ENCODE measurements around the gene SMPD3.

- TF ChIP-seq POLR2A (IDR thresholded peaks at IDR 0.05) (no peak), CTCF (IDR thresholded peaks at IDR 0.05) (no peak), EP300 (IDR thresholded peaks at IDR 0.05) (no peak)
Measured at GRCh38 chr16:68400083-68400923, 48.0 kb downstream of the SMPD3 start.
